ENCODE results near the gene POLE2.
"Not testable (repeated sequence)": the region's sequence is repeated elsewhere in the genome, so short reads cannot be mapped to it uniquely, and the experiment has no call there.

POLE2 gene

DNA sequence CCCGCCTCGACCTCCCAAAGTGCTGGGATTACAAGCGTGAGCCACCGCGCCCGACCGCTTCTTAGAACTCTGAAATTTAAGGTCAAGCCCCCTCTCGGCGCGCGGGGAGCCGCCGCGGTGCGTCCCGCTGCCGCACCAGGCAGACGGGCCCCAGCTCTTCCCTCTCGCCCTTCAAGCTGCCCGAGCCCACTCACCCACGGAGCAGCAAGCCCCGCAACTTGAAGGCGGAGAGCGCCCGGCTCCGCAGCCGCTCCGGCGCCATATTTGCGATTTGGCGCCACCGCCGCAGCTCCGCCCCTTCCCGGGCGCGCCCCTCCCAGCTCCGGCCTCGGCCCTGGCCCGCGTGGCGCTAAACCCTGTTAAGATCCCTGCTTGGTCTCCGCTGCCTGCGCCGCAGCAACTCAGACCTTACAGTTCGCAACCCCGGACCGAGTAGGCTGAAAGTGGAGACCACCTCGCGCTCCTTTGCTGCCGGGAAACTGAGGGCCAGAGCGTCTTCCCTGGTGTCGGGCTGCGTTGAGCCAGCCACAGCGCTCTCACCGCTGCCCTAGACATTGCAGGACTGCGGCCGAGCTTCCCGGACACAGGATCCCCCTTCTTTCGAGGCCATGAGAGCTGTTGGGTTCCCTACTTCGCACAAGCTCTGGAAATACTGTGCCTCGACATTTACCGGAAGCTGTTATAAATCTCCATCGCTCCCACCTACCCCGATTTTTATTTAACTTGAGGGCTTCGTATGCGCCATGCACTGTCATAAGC lies at the start of gene POLE2:
Gene POLE2 (minus strand): TSS at position 273 of the 759 bp plus-strand sequence. CDS start 11 bp downstream, at position 262.
- no peak for DNase-seq (ENCODE audit: low read depth)

- DNase-seq (ENCODE audit: low read depth) = not testable (repeated sequence)
Measured at GRCh38 chr14:49735669-49736068, 47.7 kb upstream of the POLE2 start.

DNA sequence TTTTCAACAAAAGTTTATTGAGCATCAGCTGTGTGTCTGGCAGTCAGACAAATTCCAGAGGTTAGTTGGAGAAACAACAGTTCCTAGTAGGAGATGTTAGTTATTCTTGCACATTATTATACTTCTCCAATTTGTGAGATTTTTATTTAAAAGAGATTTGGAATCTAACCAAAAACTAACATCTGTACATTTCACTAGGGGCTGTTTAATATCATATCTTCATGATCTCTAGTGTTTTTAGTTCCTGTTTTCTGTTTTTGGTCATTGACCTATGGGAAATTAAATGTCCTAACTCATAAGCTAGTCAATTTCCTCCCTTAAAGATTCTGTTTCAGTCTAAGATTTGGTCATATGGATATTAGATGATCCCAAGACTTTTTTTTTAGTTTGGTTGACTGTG lies 45.8 kb upstream of the POLE2 start:
- DNase-seq (ENCODE audit: low read depth) = no peak

- no peak for DNase-seq (ENCODE audit: low read depth)
Measured at GRCh38 chr14:49732896-49733295, 44.9 kb upstream of the POLE2 start.

- DNase-seq (ENCODE audit: low read depth) = no peak
Measured at GRCh38 chr14:49727171-49727570, 39.2 kb upstream of the POLE2 start.

DNA sequence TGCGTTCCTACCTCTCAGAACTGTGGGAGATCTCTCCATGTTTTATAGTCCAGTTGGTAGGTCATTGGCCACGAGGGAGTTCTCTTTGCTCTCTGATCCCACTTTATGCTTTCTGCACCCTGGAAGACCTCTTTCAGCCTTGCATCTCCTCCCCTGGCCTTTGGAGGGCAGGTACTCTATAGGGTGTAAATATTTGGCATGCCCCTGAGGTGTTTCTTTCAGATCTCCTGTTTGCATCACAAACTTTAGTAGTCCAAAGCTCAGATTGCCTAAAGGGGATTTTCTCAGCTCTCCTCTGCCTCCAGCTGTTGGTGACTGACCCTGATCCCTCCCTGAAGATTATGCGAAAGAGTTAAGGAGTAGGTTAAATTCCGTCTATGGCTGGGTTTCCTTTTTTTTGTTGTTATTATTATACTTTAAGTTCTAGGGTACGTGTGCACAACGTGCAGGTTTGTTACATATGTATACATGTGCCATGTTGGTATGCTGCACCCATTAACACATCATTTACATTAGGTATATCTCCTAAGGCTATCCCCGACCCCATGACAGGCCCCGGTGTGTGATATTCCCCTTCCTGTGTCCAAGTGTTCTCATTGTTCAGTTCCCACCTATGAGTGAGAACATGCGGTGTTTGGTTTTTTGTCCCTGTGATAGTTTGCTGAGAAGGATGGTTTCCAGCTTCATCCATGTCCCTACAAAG lies 33.9 kb upstream of the POLE2 start:
- DNase-seq (ENCODE audit: low read depth) = not testable (repeated sequence)

DNA sequence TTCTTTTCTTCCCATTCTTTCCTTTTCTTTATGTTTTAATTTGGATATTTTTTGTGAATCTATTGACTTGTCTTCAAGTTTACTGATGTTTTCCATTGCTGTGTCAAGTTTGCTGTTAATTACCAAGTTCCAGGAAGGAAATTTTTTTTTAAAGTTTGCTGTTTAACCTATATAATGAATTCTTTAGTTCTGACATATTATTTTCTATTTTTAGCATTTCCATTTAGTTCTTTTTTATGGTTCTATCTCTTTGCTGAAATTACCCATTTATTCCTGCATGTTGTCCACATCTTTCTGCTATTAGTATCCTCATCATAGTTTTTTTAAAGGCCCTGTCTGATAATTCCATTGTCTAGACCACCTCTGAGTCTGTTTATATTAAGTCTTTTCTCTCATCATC lies 32.7 kb upstream of the POLE2 start:
- no peak for DNase-seq (ENCODE audit: low read depth)

DNA sequence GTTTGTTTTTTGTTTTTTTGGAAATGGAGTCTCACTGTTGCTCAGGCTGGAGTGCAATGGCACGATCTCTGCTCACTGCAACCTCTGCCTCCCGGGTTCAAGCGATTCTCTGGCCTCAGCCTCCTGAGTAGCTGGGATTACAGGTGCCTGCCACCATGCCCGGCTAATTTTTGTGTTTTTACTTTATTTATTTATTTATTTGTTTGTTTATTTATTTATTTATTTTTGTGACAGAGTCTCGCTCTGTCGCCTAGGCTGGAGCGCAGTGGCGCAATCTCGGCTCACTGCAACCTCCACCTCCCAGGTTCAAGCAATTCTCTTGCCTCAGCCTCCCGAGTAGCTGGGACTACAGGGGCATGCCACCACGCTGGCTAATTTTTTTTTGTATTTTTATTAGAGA lies 23.0 kb upstream of the POLE2 start:
- not testable (repeated sequence) for DNase-seq (ENCODE audit: low read depth)

- not testable (repeated sequence) for DNase-seq (ENCODE audit: low read depth)
Measured at GRCh38 chr14:49704471-49704870, 16.5 kb upstream of the POLE2 start.

DNA sequence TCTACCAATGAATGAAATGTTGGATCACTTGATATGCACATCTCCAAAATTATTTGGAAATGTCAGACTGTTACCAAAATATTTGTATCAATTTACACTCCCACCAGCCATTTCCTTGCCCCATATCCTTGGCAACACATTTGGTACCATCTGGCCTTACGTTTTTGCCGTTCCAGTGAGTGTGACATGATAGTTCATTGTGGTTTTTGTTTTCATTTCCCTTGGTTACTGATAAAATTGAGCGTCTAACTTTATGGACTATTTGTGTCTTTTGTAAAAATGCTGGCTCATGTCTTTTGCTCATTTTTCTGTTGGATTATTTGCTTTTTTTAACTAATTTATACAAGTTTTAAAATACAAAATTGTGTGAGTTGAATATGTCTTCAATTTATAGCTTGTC lies 16.0 kb upstream of the POLE2 start:
- no peak for DNase-seq (ENCODE audit: low read depth)

DNA sequence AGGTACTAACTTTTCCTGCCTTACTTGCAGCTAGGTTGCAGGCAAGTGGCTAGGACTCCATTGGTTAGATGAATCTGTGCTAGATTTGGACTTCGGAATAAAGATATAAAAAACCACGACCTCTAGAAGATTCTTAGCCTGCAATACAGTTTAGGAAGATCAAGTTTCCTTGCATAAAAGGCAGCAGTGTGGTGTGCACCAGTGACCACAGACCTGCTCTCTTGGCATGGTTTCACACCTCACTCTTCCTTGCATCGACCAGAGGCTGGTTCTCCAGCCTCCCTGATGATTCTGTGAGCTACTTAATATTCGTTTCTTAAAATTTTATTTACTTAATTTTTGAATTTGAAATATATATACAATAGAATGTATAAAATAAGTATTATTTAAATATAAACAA lies 14.7 kb upstream of the POLE2 start:
- DNase-seq (ENCODE audit: low read depth) = no peak

DNA sequence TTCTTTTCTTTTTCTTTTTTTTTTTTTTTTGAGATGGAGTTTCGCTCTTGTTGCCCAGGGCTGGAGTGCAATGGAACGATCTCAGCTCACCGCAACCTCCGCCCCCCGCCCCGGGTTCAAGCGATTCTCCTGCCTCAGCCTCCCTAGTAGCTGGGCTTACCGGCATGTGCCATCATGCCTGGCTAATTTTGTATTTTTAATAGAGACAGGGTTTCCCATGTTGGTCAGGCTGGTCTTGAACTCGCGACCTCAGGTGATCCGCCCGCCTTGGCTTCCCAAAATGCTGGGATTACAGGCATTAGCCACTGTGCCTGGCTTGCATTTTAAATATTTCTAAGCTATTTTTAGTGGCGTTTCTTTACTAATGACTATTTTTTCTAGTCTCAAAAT lies 5.7 kb upstream of the POLE2 start:
- DNase-seq (ENCODE audit: low read depth) = not testable (repeated sequence)

- DNase-seq (ENCODE audit: low read depth) = no peak
Measured at GRCh38 chr14:49692811-49693734, 5.1 kb upstream of the POLE2 start, which contains the start of gene KLHDC1. Gene KLHDC1, plus strand, starts transcription at chr14:49693120. Its CDS starts 75 bp downstream, at chr14:49693195.

- no peak for DNase-seq (ENCODE audit: low read depth)
Measured at GRCh38 chr14:49692193-49692757, 4.3 kb upstream of the POLE2 start.

DNA sequence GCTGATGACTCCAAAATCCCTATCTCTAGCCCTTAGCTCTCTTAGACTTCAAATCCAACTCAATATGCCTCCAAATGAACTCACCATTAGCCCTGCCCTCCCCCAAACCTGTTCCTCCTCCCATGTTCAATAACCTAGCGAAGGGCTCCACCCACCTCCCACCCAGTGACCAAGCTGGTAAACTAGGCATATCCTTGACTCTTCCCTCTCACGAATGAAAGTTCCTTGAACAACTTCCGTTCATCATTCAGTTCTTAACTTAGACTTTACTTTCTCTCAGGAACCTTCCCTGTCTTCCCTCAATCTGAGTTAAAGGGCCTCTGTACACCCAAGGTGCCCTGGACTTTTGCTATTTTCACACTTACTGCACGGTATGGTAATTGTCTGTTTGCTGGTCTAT lies 3.0 kb upstream of the POLE2 start:
- DNase-seq (ENCODE audit: low read depth) = no peak

- DNase-seq (ENCODE audit: low read depth) = no peak
Measured at GRCh38 chr14:49688701-49689030, 652 bp upstream of the POLE2 start.

GRCh38 chr14:49686425-49686824 lies 1.6 kb downstream of the POLE2 start:
- DNase-seq (ENCODE audit: low read depth) = no peak

GRCh38 chr14:49679271-49679670 lies 8.7 kb downstream of the POLE2 start:
- DNase-seq (ENCODE audit: low read depth) = no peak

DNA sequence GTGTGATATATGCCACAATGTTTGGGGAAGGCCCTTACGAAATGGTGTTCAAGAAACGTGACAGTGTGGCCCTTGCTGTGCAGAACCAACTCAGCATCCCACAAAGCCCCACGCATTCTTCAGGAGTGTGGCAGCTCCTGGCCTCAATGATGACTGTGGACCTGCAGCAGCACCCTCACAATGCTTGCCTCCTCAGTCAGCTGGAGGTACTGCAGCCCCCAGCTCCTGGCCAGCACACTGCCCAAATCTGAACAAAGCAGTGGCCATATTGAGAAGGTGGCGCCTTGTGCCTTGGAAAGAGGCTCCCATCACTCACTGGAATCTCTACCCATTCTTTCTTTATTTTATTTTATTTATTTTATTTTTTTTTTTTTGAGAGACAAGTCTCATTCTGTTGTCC lies 10.4 kb downstream of the POLE2 start:
- no peak for DNase-seq (ENCODE audit: low read depth)

GRCh38 chr14:49673586-49673985 lies 14.4 kb downstream of the POLE2 start:
- no peak for DNase-seq (ENCODE audit: low read depth)

DNA sequence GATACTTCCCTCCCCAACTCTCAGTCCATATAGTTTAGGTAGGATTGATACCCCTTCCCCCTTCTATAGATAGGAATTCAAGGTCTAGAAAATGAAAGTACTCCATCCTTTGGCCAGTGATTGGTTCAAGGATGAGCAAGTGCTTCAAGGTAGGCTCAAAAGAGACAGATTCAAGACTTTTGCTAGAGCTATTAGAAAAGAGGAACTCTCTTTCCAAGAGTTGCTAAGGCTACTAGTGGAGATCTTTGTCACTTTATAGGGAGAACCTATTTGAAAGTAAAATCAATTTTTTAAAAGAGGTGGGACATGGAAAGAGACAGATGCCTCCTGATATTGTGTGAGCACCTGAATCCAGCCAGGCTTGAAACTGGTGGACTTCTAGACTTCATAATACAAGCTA lies 17.5 kb downstream of the POLE2 start:
- DNase-seq (ENCODE audit: low read depth) = no peak
